ENCODE data around the gene LPP.
"Not testable (repeated sequence)": the region's sequence is repeated elsewhere in the genome, so short reads cannot be mapped to it uniquely, and the experiment has no call there.

The LPP gene

GRCh38 chr3:188690064-188690463 is 536.1 kb downstream of the LPP start:
- in situ Hi-C loops (cut with MboI; ENCODE audit: low sequenced_read_pairs): no loop called here

GRCh38 chr3:188691004-188691403 is 537.0 kb downstream of the LPP start:
- in situ Hi-C loops (cut with MboI; ENCODE audit: low sequenced_read_pairs): no loop called here

GRCh38 chr3:188691665-188692064 is 537.7 kb downstream of the LPP start:
- in situ Hi-C loops (cut with MboI; ENCODE audit: low sequenced_read_pairs): no loop called here

- in situ Hi-C loops (cut with MboI; ENCODE audit: low sequenced_read_pairs): no loop called here
These were observed 538.7 kb downstream of the LPP start for GRCh38 chr3:188692700-188693099.

- in situ Hi-C loops (cut with MboI; ENCODE audit: low sequenced_read_pairs): no loop called here
These were observed 539.5 kb downstream of the LPP start for GRCh38 chr3:188693435-188693834.

- in situ Hi-C loops (cut with MboI; ENCODE audit: low sequenced_read_pairs): no loop called here
These were observed 541.3 kb downstream of the LPP start for GRCh38 chr3:188695241-188695640.

- in situ Hi-C loops (cut with MboI; ENCODE audit: low sequenced_read_pairs): no loop called here
These were observed 543.2 kb downstream of the LPP start for GRCh38 chr3:188697127-188697526.

GRCh38 chr3:188698436-188698835 is 544.5 kb downstream of the LPP start:
- in situ Hi-C loops (cut with MboI; ENCODE audit: low sequenced_read_pairs): no loop called here

- in situ Hi-C loops (cut with MboI; ENCODE audit: low sequenced_read_pairs): no loop called here
These were observed 546.5 kb downstream of the LPP start for GRCh38 chr3:188700501-188700900.

GRCh38 chr3:188700918-188701317 is 547.0 kb downstream of the LPP start:
- in situ Hi-C loops (cut with MboI; ENCODE audit: low sequenced_read_pairs): no loop called here

- in situ Hi-C loops (cut with MboI; ENCODE audit: low sequenced_read_pairs): no loop called here
These were observed 547.6 kb downstream of the LPP start for GRCh38 chr3:188701485-188701969.

GRCh38 chr3:188702028-188702427 is 548.1 kb downstream of the LPP start:
- in situ Hi-C loops (cut with MboI; ENCODE audit: low sequenced_read_pairs): not testable (repeated sequence)

- in situ Hi-C loops (cut with MboI; ENCODE audit: low sequenced_read_pairs): no loop called here
These were observed 552.2 kb downstream of the LPP start for GRCh38 chr3:188706176-188706575.

GRCh38 chr3:188706599-188706998 is 552.6 kb downstream of the LPP start:
- in situ Hi-C loops (cut with MboI; ENCODE audit: low sequenced_read_pairs): no loop called here

- in situ Hi-C loops (cut with MboI; ENCODE audit: low sequenced_read_pairs): no loop called here
These were observed 553.7 kb downstream of the LPP start for GRCh38 chr3:188707381-188708288.

- in situ Hi-C loops (cut with MboI; ENCODE audit: low sequenced_read_pairs): no loop called here
These were observed 557.9 kb downstream of the LPP start for GRCh38 chr3:188711881-188712247.

GRCh38 chr3:188712248-188712924 is 558.4 kb downstream of the LPP start:
- in situ Hi-C loops (cut with MboI; ENCODE audit: low sequenced_read_pairs): no loop called here

- in situ Hi-C loops (cut with MboI; ENCODE audit: low sequenced_read_pairs): no loop called here
These were observed 559.0 kb downstream of the LPP start for GRCh38 chr3:188712991-188713390.

GRCh38 chr3:188719545-188719944 is 565.6 kb downstream of the LPP start:
- in situ Hi-C loops (cut with MboI; ENCODE audit: low sequenced_read_pairs): no loop called here

GRCh38 chr3:188720215-188720614 is 566.3 kb downstream of the LPP start:
- in situ Hi-C loops (cut with MboI; ENCODE audit: low sequenced_read_pairs): no loop called here

GRCh38 chr3:188720636-188721035 is 566.7 kb downstream of the LPP start:
- in situ Hi-C loops (cut with MboI; ENCODE audit: low sequenced_read_pairs): no loop called here

GRCh38 chr3:188721312-188721711 is 567.4 kb downstream of the LPP start:
- in situ Hi-C loops (cut with MboI; ENCODE audit: low sequenced_read_pairs): no loop called here

All from HL-60/S4 (cell line).